Bronchial epithelial cell (primary cell): Measurements from ENCODE around the gene GRM8. TPM values are rescaled to one million over a fixed set of nuclear protein-coding genes. Genes with fewer than 3 reads are reported as not detected.

ENCODE experiments used
- DNase-seq: peaks from one replicate; pipeline ENCODE4 v3.0.0-alpha.2; 2010; ENCODE audit warnings: low read depth
- FAIRE-seq: peaks from 2 replicates; lab custom pipeline; 2011; peaks lifted over from hg19 to GRCh38; lab: Jason Lieb, UNC
- H3K27me3 ChIP-seq: 2 replicates; pipeline ENCODE4 v1.5.1; 2011; ENCODE audit warnings: low read length; ENCODE audit not compliant: control insufficient read depth, insufficient read depth
- H3K36me3 ChIP-seq: 2 replicates; pipeline ENCODE4 v1.5.1; 2011; ENCODE audit warnings: low read length; ENCODE audit not compliant: control insufficient read depth, insufficient read depth
- H3K4me3 ChIP-seq: 2 replicates; pipeline ENCODE4 v1.5.1; 2011; ENCODE audit warnings: mild to moderate bottlenecking, low read depth, low read length, control low read depth
- CTCF ChIP-seq: IDR thresholded peaks from 2 replicates; pipeline ENCODE4 v1.5.1; 2011; ENCODE audit warnings: mild to moderate bottlenecking, moderate library complexity, low read length, control low read depth, inconsistent platforms; ENCODE audit not compliant: insufficient read depth, severe bottlenecking
- total RNA-seq: library from RNA; depleted of rRNA; stranded (reverse); fragments of >200 nt; gene quantifications from 2 replicates; pipeline ENCODE4 v1.2.1, GENCODE V29; 2014

Gene GRM8
- total RNA-seq, 1 donor from 2014 or later: not detected

GRCh38 chr7:127208351-127208750 lies 44.4 kb downstream of the GRM8 start:
- no peak overlapping the region for H3K4me3 ChIP-seq
- no peaks in the 10 kb centered on the region for H3K36me3 ChIP-seq
- no peak for TF ChIP-seq CTCF
- no peaks in the 10 kb centered on the region for H3K27me3 ChIP-seq
- no peak for DNase-seq
- FAIRE-seq: peak; percentile 23

- no peak for DNase-seq
- FAIRE-seq: no peak
- Histone ChIP-seq H3K36me3 (no peaks in the 10 kb centered on the region), H3K4me3 (no peak overlapping the region), H3K27me3 (no peaks in the 10 kb centered on the region)
- no peak for TF ChIP-seq CTCF
These were observed 44.9 kb downstream of the GRM8 start for GRCh38 chr7:127207806-127208205.

- H3K27me3 ChIP-seq: no peaks in the 10 kb centered on the region
- no peak for DNase-seq
- TF ChIP-seq CTCF: no peak
- H3K4me3 ChIP-seq: no peak overlapping the region
- H3K36me3 ChIP-seq: no peaks in the 10 kb centered on the region
- FAIRE-seq: no peak
These were observed 45.5 kb downstream of the GRM8 start for GRCh38 chr7:127207230-127207629.

GRCh38 chr7:127194571-127194970 lies 58.2 kb downstream of the GRM8 start:
- Histone ChIP-seq H3K36me3 (no peaks in the 10 kb centered on the region), H3K4me3 (no peak overlapping the region), H3K27me3 (no peaks in the 10 kb centered on the region)
- TF ChIP-seq CTCF: no peak
- FAIRE-seq (no peak), DNase-seq (no peak)

- no peak for FAIRE-seq
These were observed 62.9 kb downstream of the GRM8 start for GRCh38 chr7:127189886-127190285.

More at GRCh38 chr7:127189886-127190285, 62.9 kb downstream of the GRM8 start:
- no peak overlapping the region for H3K4me3 ChIP-seq
- TF ChIP-seq CTCF: no peak
- no peak for DNase-seq
- H3K27me3 ChIP-seq: no peaks in the 10 kb centered on the region
- no peaks in the 10 kb centered on the region for H3K36me3 ChIP-seq
